ENCODE results near the gene OTULIN.

GRCh38 chr5:14696851-14697250, 32.3 kb downstream of the OTULIN start:
- no peak for TF ChIP-seq POLR2A (IDR thresholded peaks at IDR 0.05)
- no peak for TF ChIP-seq CTCF (IDR thresholded peaks at IDR 0.05)
